Middle frontal gyrus (tissue), 1 donor: ENCODE results near the gene SNORC.
"Not testable (repeated sequence)": the region's sequence is repeated elsewhere in the genome, so short reads cannot be mapped to it uniquely, and the experiment has no call there.

Source experiments
- DNase-seq: peaks from one replicate; pipeline ENCODE4 v3.0.0-alpha.2; 2015; ENCODE audit warnings: low spot score; ENCODE audit errors: extremely low spot score

The SNORC gene

GRCh38 chr2:232870018-232870765, at the start of gene SNORC:
SNORC (plus strand) TSS chr2:232870264; CDS start chr2:232870342, 78 bp downstream.
- no peak for DNase-seq

GRCh38 chr2:232829988-232830387, 40.1 kb upstream of the SNORC start:
- no peak for DNase-seq

GRCh38 chr2:232831496-232831895, 38.6 kb upstream of the SNORC start:
- DNase-seq = no peak

- DNase-seq = no peak
Observed at GRCh38 chr2:232833830-232834229, 36.2 kb upstream of the SNORC start.

- DNase-seq = no peak
Observed at GRCh38 chr2:232835687-232836208, 34.3 kb upstream of the SNORC start.

GRCh38 chr2:232836934-232837333, 33.1 kb upstream of the SNORC start:
- DNase-seq = no peak

- no peak for DNase-seq
Observed at GRCh38 chr2:232838406-232838874, 31.6 kb upstream of the SNORC start.

- DNase-seq = no peak
Observed at GRCh38 chr2:232839411-232840079, 30.5 kb upstream of the SNORC start.

- DNase-seq = no peak
Observed at GRCh38 chr2:232842689-232843088, 27.4 kb upstream of the SNORC start.

- peak; percentile 66 for DNase-seq
Observed at GRCh38 chr2:232843834-232844233, 26.2 kb upstream of the SNORC start.

- DNase-seq = no peak
Observed at GRCh38 chr2:232846055-232846454, 24.0 kb upstream of the SNORC start.

GRCh38 chr2:232850039-232850438, 20.0 kb upstream of the SNORC start:
- no peak for DNase-seq

- DNase-seq = not testable (repeated sequence)
Observed at GRCh38 chr2:232852081-232852480, 18.0 kb upstream of the SNORC start.

- DNase-seq = no peak
Observed at GRCh38 chr2:232852676-232853075, 17.4 kb upstream of the SNORC start.

GRCh38 chr2:232854082-232854481, 16.0 kb upstream of the SNORC start:
- no peak for DNase-seq

- DNase-seq = no peak
Observed at GRCh38 chr2:232857158-232857563, 12.9 kb upstream of the SNORC start.

- DNase-seq = no peak
Observed at GRCh38 chr2:232859385-232859916, 10.6 kb upstream of the SNORC start.

GRCh38 chr2:232860593-232861241, 9.3 kb upstream of the SNORC start:
- DNase-seq = no peak

GRCh38 chr2:232861353-232861752, 8.7 kb upstream of the SNORC start:
- no peak for DNase-seq

GRCh38 chr2:232863996-232864395, 6.1 kb upstream of the SNORC start:
- no peak for DNase-seq

GRCh38 chr2:232865165-232865564, 4.9 kb upstream of the SNORC start:
- DNase-seq = no peak

GRCh38 chr2:232866104-232866503, 4.0 kb upstream of the SNORC start:
- no peak for DNase-seq
